ENCODE results near the gene HCFC2. TPM values are rescaled to one million over a fixed set of nuclear protein-coding genes. Genes with fewer than 3 reads are reported as not detected.
A peak's percentile ranks its signal among the peaks of the same experiment; 100 is the strongest.
"Not testable (repeated sequence)": the region's sequence is repeated elsewhere in the genome, so short reads cannot be mapped to it uniquely, and the experiment has no call there.

The HCFC2 gene
- total RNA-seq, 8 experiments from 2014 or later, result 10.1 to 25.0 (median 16.8) TPM

DNA sequence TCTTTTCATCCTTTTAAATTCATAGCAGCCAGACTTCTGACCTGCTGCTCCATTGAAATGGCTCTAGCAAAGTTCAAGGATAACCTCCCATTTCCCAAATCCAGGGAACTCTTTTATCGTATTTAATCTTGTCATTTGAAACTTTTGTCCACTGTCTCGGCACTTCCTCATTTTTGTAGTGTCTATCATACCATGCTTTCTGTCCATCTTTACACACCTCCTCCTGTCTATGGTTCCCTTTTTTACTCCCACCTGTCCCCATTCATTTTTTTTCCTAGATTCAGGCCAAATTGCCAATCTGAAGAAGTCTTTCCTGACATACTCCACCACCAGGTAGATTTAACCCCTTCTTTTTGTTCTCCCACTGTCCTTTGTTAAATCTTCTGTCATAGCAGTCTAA, 42.6 kb downstream of the HCFC2 start:
- WGBS, 10 experiments, result 60 to 100% (median 86%) methylated on average over 1 to 2 of the region's 2 CpGs
- no peaks in the 10 kb centered on the region for H3K4me1 ChIP-seq (replicated peaks in 1 of 2)
- in situ Hi-C loops (cut with MboI; ENCODE audit: low pct_unique_long_range_greater_than_20kb in 2 of 9, low sequenced_read_pairs in 9 of 9, unreplicated experiment in 9 of 9), result loop anchor here in 1 of 9 experiments (25.0 kb wide), 1 partner anchor 145 kb away; the partner anchor contains the start of gene TDG
- ATAC-seq (replicated peaks in 6 of 8), result no peak
- no peak overlapping the region for H3K27ac ChIP-seq
- no peak overlapping the region for H3K4me3 ChIP-seq

DNA sequence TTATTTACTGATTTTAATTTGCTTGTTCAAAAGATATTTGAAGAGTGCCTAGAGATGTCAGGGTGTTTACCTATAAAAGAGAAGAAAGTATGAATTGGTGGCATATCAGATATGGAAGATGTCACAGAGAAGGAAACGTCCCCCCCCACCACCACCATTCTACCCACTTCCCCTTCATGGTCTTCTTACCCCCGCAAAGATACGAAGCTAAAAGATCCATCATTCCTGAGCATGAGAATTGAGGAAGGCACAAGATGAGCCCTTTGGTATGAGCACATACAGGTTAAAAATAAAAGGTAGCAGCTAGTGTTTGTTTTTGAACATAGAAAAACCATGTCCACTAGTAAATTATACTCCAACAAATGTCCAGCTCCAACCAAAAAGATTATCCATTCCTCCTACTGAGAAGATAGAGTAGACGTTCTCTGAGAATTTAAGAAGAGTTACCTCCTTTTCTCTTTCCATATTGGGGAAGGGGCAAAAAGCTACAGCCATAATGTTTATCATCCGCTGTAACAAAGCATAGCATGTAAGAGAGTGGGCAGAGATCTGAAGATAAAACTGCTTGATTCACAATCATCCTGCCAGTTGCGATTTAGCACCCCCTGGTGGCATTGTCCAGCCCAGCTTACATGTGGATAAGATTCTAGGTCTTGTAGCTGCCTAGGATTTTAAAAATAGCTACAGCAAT, 44.6 kb downstream of the HCFC2 start:
- 0 to 68% (median 17%) methylated on average over 1 to 6 of the region's 6 CpGs; no CpG with 5 or more reads in 1 of the 10 experiments for WGBS, 10 experiments
- H3K27ac ChIP-seq, result no peak overlapping the region
- H3K4me1 ChIP-seq (replicated peaks in 1 of 2), result no peaks in the 10 kb centered on the region
- in situ Hi-C loops (cut with MboI; ENCODE audit: low pct_unique_long_range_greater_than_20kb in 2 of 9, low sequenced_read_pairs in 9 of 9, unreplicated experiment in 9 of 9), result loop anchor here in 1 of 9 experiments (25.0 kb wide), 1 partner anchor 147 kb away; the partner anchor contains the start of gene TDG
- no peak overlapping the region for H3K4me3 ChIP-seq
- ATAC-seq (replicated peaks in 6 of 8), result peak; percentile 86 to 99 (median 92)

DNA sequence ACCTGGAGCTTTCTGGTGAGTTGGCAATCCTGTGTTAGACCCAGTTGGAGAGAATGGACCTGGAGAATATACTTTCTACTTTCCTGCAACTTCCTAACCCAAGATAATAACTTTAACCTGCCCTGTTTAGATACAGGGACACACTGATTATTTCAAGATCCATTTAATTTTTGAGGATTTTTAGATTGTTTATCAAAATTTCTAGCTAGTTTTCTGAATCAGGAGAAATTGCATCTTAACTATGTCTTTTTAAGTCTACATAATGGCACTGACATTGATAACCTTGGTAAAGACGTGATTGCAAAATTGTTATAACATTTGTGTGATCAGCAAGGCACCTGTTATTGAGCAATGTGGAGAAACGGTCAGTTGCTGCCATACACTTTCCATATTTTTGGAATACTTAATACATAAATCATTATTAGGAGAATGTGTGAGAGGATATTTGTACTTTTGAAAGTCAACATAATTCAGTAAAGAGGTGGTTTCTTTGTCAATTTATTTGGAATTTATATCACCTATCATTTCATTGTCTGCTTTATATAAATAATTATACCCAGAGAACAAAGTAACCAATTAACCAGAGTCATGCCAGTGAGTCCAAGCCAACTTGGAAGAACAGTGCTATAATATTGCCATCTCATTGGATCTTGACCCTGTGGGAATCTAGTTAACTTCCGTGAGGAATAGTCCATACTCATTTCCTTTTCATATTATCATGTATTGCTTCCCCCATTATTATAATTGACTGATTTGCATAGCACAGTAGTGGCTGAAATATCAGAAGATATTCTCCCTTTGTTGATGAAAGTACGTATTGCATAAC, 45.3 kb downstream of the HCFC2 start:
- in situ Hi-C loops (cut with MboI; ENCODE audit: low pct_unique_long_range_greater_than_20kb in 2 of 9, low sequenced_read_pairs in 9 of 9, unreplicated experiment in 9 of 9), result loop anchor here in 1 of 9 experiments (25.0 kb wide), 1 partner anchor 147 kb away; the partner anchor contains the start of gene TDG
- Histone ChIP-seq H3K4me3 (no peak overlapping the region), H3K27ac (no peak overlapping the region), H3K4me1 (replicated peaks in 1 of 2) (no peaks in the 10 kb centered on the region)
- no peak for ATAC-seq (replicated peaks in 6 of 8)
- 52 to 98% (median 84%) methylated on average over 2 to 4 of the region's 4 CpGs for WGBS, 10 experiments

DNA sequence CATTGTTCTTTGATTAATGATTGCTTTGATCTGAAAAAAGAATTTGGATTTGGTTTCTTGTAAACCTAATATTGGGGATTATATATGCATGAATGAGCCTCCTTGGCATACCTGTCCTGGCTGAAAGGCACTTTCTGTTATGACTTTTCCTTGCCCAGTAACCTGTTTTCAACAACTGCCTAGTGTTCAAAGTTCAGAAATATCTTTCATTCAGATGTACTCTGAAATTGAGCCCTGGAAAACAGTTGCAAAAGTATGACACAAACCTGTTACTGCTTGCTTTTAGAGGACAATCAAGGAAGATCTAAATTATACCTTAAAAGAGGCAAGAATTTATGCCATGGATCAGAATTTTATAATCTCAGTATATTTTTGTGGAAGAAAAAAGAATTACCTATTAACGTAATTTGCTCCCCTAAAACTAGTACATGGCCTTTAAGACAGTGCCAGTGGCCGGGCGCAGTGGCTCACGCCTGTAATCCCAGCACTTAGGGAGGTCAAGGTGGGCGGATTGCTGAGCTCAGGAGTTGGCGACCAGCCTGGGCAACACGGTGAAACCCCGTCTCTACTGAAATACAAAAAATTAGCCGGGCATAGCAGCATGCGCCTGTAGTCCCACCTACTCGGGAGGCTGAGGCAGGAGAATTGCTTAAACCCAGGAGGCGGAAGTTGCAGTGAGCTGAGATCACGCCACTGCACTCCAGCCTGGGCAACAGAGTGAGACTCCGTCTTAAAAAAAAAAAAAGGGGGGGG, 50.7 kb downstream of the HCFC2 start:
- ATAC-seq (replicated peaks in 6 of 8); H3K4me3 ChIP-seq; H3K4me1 ChIP-seq (replicated peaks in 1 of 2); H3K27ac ChIP-seq: not testable (repeated sequence)
- in situ Hi-C loops (cut with MboI; ENCODE audit: low pct_unique_long_range_greater_than_20kb in 2 of 9, low sequenced_read_pairs in 9 of 9, unreplicated experiment in 9 of 9), result loop anchor here in 1 of 9 experiments (25.0 kb wide), 1 partner anchor 153 kb away; the partner anchor contains the start of gene TDG
- 86 to 100% (median 100%) methylated on average over 1 to 10 of the region's 14 CpGs; no CpG with 5 or more reads in 1 of the 10 experiments for WGBS, 10 experiments

DNA sequence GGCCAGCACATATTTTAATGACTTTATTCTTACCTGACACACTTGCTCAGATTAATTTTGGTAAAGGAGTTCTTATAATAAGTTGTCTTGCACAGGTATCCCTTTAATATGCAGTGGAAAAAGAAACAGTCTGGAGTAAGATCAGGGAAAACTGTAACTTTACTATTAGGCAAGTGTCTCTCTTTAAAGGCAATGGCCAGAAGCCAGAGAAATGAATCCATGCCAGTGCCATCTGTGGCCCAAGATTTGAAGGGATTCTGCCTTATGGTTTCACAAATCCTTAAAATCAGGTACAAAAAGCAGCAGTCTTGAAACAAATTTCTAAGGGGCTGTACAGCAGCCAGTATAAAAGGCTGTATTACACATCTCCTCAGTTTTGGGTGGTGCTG, 51.2 kb downstream of the HCFC2 start:
- in situ Hi-C loops (cut with MboI; ENCODE audit: low pct_unique_long_range_greater_than_20kb in 2 of 9, low sequenced_read_pairs in 9 of 9, unreplicated experiment in 9 of 9), result loop anchor here in 1 of 9 experiments (25.0 kb wide), 1 partner anchor 153 kb away; the partner anchor contains the start of gene TDG
- Histone ChIP-seq H3K4me1 (replicated peaks in 1 of 2) (no peaks in the 10 kb centered on the region), H3K27ac (no peak overlapping the region), H3K4me3 (no peak overlapping the region)
- no peak for ATAC-seq (replicated peaks in 6 of 8)

DNA sequence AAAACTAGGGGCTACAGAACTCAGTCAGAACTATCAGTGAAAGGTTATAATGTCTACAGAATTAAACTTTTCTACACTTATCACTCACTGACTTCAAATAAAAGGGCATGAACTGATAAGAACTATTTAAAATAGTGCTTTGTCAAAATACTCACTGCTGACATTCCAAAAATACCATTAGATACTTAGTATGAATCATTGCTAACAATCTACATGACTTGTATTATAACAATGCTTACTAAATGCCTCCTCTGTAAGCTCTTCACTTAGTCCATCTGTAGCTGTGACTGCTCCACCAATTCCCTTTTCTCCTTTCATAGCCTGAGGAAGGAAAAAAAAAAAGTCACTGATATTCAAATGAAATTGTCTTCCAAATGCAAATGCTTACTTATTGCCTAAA, 56.7 kb downstream of the HCFC2 start:
- Histone ChIP-seq H3K4me3 (no peak overlapping the region), H3K27ac (no peak overlapping the region), H3K4me1 (replicated peaks in 1 of 2) (no peaks in the 10 kb centered on the region)
- ATAC-seq (replicated peaks in 6 of 8), result peak in 3 of 8 experiments; percentile 66 to 97 (median 96)
- in situ Hi-C loops (cut with MboI; ENCODE audit: low pct_unique_long_range_greater_than_20kb in 2 of 9, low sequenced_read_pairs in 9 of 9, unreplicated experiment in 9 of 9), result loop anchor here in 1 of 9 experiments (25.0 kb wide), 1 partner anchor 159 kb away; the partner anchor contains the start of gene TDG

DNA sequence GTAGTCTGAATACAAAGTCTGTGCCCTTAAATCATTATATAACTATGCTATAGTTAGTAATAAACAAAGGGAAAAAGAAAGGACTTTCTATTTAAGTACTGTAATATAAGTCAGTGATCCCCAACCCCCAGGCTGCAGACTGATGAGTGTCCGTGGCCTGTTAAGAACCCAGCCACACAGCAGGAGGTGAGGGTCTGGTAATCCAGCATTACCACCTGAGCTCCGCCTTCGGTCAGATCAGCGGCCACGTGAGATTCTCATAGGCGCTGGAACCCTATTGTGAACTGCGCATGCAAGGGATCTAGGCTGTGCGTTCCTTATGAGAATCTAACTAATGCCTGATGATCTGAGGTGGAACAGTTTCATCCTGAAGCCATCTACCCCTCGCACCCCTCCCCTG, 58.0 kb downstream of the HCFC2 start:
- H3K4me1 ChIP-seq (replicated peaks in 1 of 2), result no peaks in the 10 kb centered on the region
- 75 to 100% (median 97%) methylated on average over 1 to 3 of the region's 9 CpGs; no CpG with 5 or more reads in 2 of the 10 experiments for WGBS, 10 experiments
- ATAC-seq (replicated peaks in 6 of 8), result no peak
- in situ Hi-C loops (cut with MboI; ENCODE audit: low pct_unique_long_range_greater_than_20kb in 2 of 9, low sequenced_read_pairs in 9 of 9, unreplicated experiment in 9 of 9), result loop anchor here in 1 of 9 experiments (25.0 kb wide), 1 partner anchor 160 kb away; the partner anchor contains the start of gene TDG
- no peak overlapping the region for H3K27ac ChIP-seq
- H3K4me3 ChIP-seq, result no peak overlapping the region

DNA sequence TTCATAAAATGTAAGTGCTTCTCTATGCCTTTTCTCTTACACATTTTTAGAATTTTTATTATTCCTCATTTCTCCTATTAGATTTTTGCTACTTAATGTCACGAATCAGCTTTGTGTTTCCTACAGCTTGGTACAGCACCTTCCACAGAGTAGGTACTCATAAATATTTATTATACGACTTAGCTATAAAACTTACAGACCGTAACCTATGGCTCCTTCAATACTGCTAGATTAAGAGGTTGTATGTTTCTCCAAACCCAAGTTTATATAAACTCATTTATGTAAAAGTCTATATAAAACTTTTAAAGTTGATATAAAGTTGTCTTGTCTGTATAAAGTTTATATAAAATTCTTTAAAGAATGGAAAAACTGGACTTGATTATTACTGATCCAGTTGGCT, 62.2 kb downstream of the HCFC2 start:
- in situ Hi-C loops (cut with MboI; ENCODE audit: low pct_unique_long_range_greater_than_20kb in 2 of 9, low sequenced_read_pairs in 9 of 9, unreplicated experiment in 9 of 9), result no loop called here
- H3K4me1 ChIP-seq (replicated peaks in 1 of 2), result no peaks in the 10 kb centered on the region
- no peak overlapping the region for H3K4me3 ChIP-seq
- no peak for ATAC-seq (replicated peaks in 6 of 8)
- WGBS, 10 experiments, result 94 to 100% (median 97%) methylated on average over 2 to 3 of the region's 3 CpGs
- H3K27ac ChIP-seq, result no peak overlapping the region

DNA sequence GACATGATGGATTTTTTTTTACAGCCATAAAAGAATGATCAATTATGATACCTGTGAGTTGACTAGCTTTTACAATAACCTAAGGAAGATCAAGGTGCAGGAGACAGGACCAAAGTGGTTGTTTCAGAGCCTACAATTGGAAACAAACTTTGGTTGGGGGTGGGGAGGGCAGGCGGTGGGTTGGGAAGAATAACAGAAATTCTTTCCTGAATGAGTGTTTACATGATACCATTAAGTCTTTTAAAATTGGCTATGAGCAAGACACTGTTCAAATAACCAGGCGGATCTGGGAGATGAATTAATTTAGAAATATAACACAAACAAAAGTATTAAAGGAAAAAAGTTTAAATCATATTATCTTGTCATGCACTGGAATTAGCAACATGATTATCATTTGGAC, 66.4 kb downstream of the HCFC2 start:
- H3K27ac ChIP-seq, result no peak overlapping the region

DNA sequence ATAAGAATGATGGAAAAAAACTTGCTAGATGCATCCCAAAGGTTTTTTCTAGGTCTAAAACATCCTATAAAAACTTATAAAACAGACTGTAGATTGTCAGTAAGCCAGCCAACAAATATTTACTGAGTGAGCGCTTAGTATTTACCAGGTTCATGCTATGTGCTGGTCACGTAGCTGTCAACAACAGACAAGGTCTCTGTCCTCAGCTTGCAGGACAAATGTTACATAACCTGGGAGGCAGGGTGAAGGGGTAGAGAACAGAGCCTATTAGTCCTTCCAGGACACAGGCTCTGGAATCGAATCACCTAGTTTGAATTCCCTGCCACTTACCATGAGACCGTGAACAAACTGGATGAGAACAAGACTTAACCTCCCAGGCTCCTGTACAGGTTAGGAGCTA, 67.3 kb downstream of the HCFC2 start:
- in situ Hi-C loops (cut with MboI; ENCODE audit: low pct_unique_long_range_greater_than_20kb in 2 of 9, low sequenced_read_pairs in 9 of 9, unreplicated experiment in 9 of 9), result no loop called here
- 78 to 100% (median 98%) methylated on average over 1 to 4 of the region's 4 CpGs for WGBS, 10 experiments
- no peak overlapping the region for H3K4me3 ChIP-seq
- H3K27ac ChIP-seq, result no peak overlapping the region
- no peak for ATAC-seq (replicated peaks in 6 of 8)
- H3K4me1 ChIP-seq (replicated peaks in 1 of 2), result peaks cover 5 to 17% of the 10 kb centered on the region in 2 donors

More for the DNA sequence above, 66.4 kb downstream of the HCFC2 start:
- in situ Hi-C loops (cut with MboI; ENCODE audit: low pct_unique_long_range_greater_than_20kb in 2 of 9, low sequenced_read_pairs in 9 of 9, unreplicated experiment in 9 of 9), result no loop called here
- Histone ChIP-seq H3K4me1 (replicated peaks in 1 of 2) (peaks cover 0 to 9% of the 10 kb centered on the region in 2 donors), H3K4me3 (no peak overlapping the region)
- WGBS, 10 experiments, result 20 to 100% (median 85%) methylated on average over 1 to 2 of the region's 2 CpGs; no CpG with 5 or more reads in 2 of the 10 experiments
- no peak for ATAC-seq (replicated peaks in 6 of 8)

DNA sequence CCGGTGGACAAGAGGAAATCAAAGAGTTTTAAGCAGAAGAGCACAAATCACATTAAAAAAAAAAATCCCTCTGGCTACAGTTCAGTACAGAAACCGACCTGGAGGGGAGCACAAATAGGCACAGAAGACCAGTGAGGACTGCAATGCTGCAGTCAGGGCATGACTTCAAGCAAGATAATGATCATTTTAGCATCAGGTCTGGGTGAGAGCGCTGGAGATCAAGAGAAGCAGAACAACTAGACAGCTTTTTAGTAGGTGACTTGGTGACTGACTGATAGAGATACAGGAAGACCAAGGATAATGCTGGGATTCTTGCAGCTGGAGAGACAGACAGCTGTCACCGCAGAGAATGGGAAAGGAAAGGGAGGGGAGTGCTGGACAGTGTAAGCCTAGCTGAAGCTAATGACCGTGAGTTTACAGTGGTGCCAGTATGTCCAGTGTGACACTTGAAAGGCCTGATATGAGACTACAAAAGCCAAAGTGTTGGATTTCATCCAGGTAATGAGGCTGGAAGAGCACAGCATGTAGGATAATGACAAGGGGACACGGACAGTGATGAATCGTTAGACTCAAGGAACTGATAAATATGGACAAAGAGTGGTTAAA, 68.1 kb downstream of the HCFC2 start:
- Histone ChIP-seq H3K4me3 (no peak overlapping the region), H3K27ac (no peak overlapping the region), H3K4me1 (replicated peaks in 1 of 2) (peaks cover 5 to 19% of the 10 kb centered on the region in 2 donors)
- in situ Hi-C loops (cut with MboI; ENCODE audit: low pct_unique_long_range_greater_than_20kb in 2 of 9, low sequenced_read_pairs in 9 of 9, unreplicated experiment in 9 of 9), result no loop called here
- no peak for ATAC-seq (replicated peaks in 6 of 8)
- 75 to 98% (median 83%) methylated on average over 2 to 7 of the region's 7 CpGs; no CpG with 5 or more reads in 1 of the 10 experiments for WGBS, 10 experiments

DNA sequence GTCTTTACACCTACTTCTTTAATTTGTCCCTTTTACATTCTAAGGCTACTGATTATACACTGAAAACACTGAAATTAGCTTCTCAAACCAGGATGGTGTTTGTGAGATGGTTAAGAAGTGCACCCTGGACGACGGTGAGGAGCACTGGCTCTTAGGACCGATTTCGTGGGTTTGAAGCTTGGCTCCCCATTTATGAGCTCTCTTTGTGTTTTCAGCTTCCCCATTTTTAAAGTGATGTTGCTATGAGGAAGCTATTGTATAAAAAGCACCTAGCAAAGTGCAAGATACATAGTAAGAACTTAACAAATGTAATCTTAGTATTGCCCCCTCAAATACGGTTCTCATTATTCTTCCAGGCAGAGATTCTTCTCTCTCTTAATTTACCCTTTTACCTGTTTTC, 69.0 kb downstream of the HCFC2 start:
- peaks cover 5 to 19% of the 10 kb centered on the region in 2 donors for H3K4me1 ChIP-seq (replicated peaks in 1 of 2)
- H3K4me3 ChIP-seq, result no peak overlapping the region
- no peak for ATAC-seq (replicated peaks in 6 of 8)
- in situ Hi-C loops (cut with MboI; ENCODE audit: low pct_unique_long_range_greater_than_20kb in 2 of 9, low sequenced_read_pairs in 9 of 9, unreplicated experiment in 9 of 9), result no loop called here
- 89 to 100% (median 100%) methylated on average over 1 to 5 of the region's 5 CpGs for WGBS, 10 experiments
- H3K27ac ChIP-seq, result no peak overlapping the region
